Osteoblast (primary cell): ENCODE measurements around the gene KIRREL3. TPM values are rescaled to one million over a fixed set of nuclear protein-coding genes. Genes with fewer than 3 reads are reported as not detected.

Source experiments
- DNase-seq: peaks from one replicate; pipeline ENCODE4 v3.0.0; 2011; ENCODE audit warnings: low spot score, mixed read lengths; ENCODE audit not compliant: insufficient read length; ENCODE audit errors: missing footprints
- H2AFZ ChIP-seq: 2 replicates; pipeline ENCODE4 v1.6.0; 2011; ENCODE audit warnings: mild to moderate bottlenecking, low read length
- H3K27ac ChIP-seq: 2 replicates; pipeline ENCODE4 v1.5.1; 2011; ENCODE audit warnings: mild to moderate bottlenecking, low read depth, low read length, moderate library complexity
- H3K27me3 ChIP-seq: 2 replicates; pipeline ENCODE4 v1.6.0; 2012; ENCODE audit warnings: mild to moderate bottlenecking, control low read depth, inconsistent platforms, low read length, moderate library complexity; ENCODE audit not compliant: insufficient read depth
- H3K36me3 ChIP-seq: 2 replicates; pipeline ENCODE4 v1.5.1; 2011; ENCODE audit warnings: mild to moderate bottlenecking, low read length, control low read depth, moderate library complexity; ENCODE audit not compliant: insufficient read depth
- H3K4me1 ChIP-seq: 2 replicates; pipeline ENCODE4 v1.5.1; 2011; ENCODE audit warnings: mild to moderate bottlenecking, low read length, control low read depth, moderate library complexity; ENCODE audit not compliant: insufficient read depth
- H3K4me2 ChIP-seq: 2 replicates; pipeline ENCODE4 v1.6.0; 2011; ENCODE audit warnings: mild to moderate bottlenecking, low read length; ENCODE audit not compliant: insufficient read depth
- H3K4me3 ChIP-seq: fragments of 200-600 bp; sonication (generic); 3 replicates; pipeline ENCODE4 v1.5.1; 2012; ENCODE audit warnings: mild to moderate bottlenecking, low read length, inconsistent platforms; ENCODE audit not compliant: insufficient read depth
- H3K79me2 ChIP-seq: 2 replicates; pipeline ENCODE4 v1.6.0; 2012; ENCODE audit warnings: mild to moderate bottlenecking, low read length, control low read depth, inconsistent platforms; ENCODE audit not compliant: insufficient read depth
- H3K9me3 ChIP-seq: 2 replicates; pipeline ENCODE4 v1.5.1; 2011; ENCODE audit warnings: low read depth, low read length, control low read depth
- H4K20me1 ChIP-seq: 2 replicates; pipeline ENCODE4 v1.6.0; 2012; ENCODE audit warnings: mild to moderate bottlenecking, low read length, control low read depth; ENCODE audit not compliant: insufficient read depth
- total RNA-seq: library from RNA; depleted of rRNA; stranded (reverse); fragments of >200 nt; gene quantifications from 2 replicates; pipeline ENCODE4 v1.2.3, GENCODE V29; 2012
- TF ChIP-seq, protein P1 (sequence below): IDR thresholded peaks from 2 replicates; pipeline ENCODE4 v1.5.1; 2011; ENCODE audit warnings: mild to moderate bottlenecking, low read depth, low read length, moderate library complexity; ENCODE audit errors: extremely low read depth

KIRREL3 gene
- total RNA-seq, 1 donor: 3.6 TPM

- no peaks in the 10 kb centered on the region for H3K4me1 ChIP-seq
- H3K36me3 ChIP-seq: no peaks in the 10 kb centered on the region
- peaks cover 2% of the 10 kb centered on the region for H4K20me1 ChIP-seq
- TF ChIP-seq, protein P1, sequence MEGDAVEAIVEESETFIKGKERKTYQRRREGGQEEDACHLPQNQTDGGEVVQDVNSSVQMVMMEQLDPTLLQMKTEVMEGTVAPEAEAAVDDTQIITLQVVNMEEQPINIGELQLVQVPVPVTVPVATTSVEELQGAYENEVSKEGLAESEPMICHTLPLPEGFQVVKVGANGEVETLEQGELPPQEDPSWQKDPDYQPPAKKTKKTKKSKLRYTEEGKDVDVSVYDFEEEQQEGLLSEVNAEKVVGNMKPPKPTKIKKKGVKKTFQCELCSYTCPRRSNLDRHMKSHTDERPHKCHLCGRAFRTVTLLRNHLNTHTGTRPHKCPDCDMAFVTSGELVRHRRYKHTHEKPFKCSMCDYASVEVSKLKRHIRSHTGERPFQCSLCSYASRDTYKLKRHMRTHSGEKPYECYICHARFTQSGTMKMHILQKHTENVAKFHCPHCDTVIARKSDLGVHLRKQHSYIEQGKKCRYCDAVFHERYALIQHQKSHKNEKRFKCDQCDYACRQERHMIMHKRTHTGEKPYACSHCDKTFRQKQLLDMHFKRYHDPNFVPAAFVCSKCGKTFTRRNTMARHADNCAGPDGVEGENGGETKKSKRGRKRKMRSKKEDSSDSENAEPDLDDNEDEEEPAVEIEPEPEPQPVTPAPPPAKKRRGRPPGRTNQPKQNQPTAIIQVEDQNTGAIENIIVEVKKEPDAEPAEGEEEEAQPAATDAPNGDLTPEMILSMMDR: no peak
- H3K27me3 ChIP-seq: no peaks in the 10 kb centered on the region
- no peak for DNase-seq
- H3K79me2 ChIP-seq: no peaks in the 10 kb centered on the region
- H3K4me3 ChIP-seq: no peak overlapping the region
- no peak overlapping the region for H3K27ac ChIP-seq
- H3K4me2 ChIP-seq: no peak overlapping the region
- no peaks in the 10 kb centered on the region for H3K9me3 ChIP-seq
- no peak overlapping the region for H2AFZ ChIP-seq
These were observed 373.1 kb downstream of the KIRREL3 start for GRCh38 chr11:126627421-126627820.

GRCh38 chr11:126624506-126624905 lies 376.1 kb downstream of the KIRREL3 start:
- Histone ChIP-seq H3K4me3 (no peak overlapping the region), H2AFZ (no peak overlapping the region), H3K27ac (no peak overlapping the region), H3K9me3 (no peaks in the 10 kb centered on the region), H3K36me3 (no peaks in the 10 kb centered on the region), H3K27me3 (no peaks in the 10 kb centered on the region), H3K4me1 (no peaks in the 10 kb centered on the region), H4K20me1 (peaks cover 2% of the 10 kb centered on the region), H3K4me2 (no peak overlapping the region), H3K79me2 (no peaks in the 10 kb centered on the region)
- TF ChIP-seq, protein P1: no peak
- no peak for DNase-seq

- Histone ChIP-seq H2AFZ (no peak overlapping the region), H3K36me3 (no peaks in the 10 kb centered on the region), H3K9me3 (no peaks in the 10 kb centered on the region), H3K4me3 (no peak overlapping the region), H3K79me2 (no peaks in the 10 kb centered on the region), H3K27ac (no peak overlapping the region), H3K4me2 (no peak overlapping the region), H3K27me3 (no peaks in the 10 kb centered on the region), H4K20me1 (peaks cover 4% of the 10 kb centered on the region), H3K4me1 (no peaks in the 10 kb centered on the region)
- no peak for DNase-seq
- TF ChIP-seq, protein P1: no peak
These were observed 381.1 kb downstream of the KIRREL3 start for GRCh38 chr11:126619516-126619915.

DNA sequence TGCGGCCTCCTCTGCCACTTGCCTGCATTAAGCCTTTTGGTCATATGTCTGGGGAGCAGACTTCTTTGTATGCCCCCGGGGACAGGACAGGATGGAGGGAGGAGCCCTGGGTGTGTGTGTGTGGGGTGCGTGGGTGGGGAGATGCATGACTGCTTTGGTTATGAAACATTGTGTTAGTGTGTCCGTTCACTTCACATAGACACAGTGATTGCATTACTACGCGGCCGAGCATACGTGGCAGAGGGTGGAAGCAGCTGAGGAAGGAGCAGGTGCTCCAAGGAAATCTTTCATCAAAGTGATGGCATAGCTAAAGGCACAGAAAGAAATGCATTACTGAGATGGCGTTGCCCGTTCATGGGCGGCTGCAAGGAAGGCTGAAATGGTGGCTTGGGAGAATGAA lies 384.7 kb downstream of the KIRREL3 start:
- H3K4me1 ChIP-seq: no peaks in the 10 kb centered on the region
- H3K4me3 ChIP-seq: no peak overlapping the region
- H3K27ac ChIP-seq: no peak overlapping the region
- no peak for DNase-seq
- no peaks in the 10 kb centered on the region for H3K27me3 ChIP-seq
- H3K9me3 ChIP-seq: no peaks in the 10 kb centered on the region
- H3K4me2 ChIP-seq: no peak overlapping the region
- TF ChIP-seq, protein P1: no peak
- peaks cover 4% of the 10 kb centered on the region for H4K20me1 ChIP-seq
- no peaks in the 10 kb centered on the region for H3K36me3 ChIP-seq
- no peak overlapping the region for H2AFZ ChIP-seq
- no peaks in the 10 kb centered on the region for H3K79me2 ChIP-seq
